CD4-positive, alpha-beta T cell treated with Interleukin-10 for 1 hour (primary cell): ENCODE measurements around the gene DIO2.

Experiments used
- DNase-seq: peaks from one replicate; pipeline ENCODE4 v3.0.0-alpha.2; 2020

The DIO2 gene

DNA sequence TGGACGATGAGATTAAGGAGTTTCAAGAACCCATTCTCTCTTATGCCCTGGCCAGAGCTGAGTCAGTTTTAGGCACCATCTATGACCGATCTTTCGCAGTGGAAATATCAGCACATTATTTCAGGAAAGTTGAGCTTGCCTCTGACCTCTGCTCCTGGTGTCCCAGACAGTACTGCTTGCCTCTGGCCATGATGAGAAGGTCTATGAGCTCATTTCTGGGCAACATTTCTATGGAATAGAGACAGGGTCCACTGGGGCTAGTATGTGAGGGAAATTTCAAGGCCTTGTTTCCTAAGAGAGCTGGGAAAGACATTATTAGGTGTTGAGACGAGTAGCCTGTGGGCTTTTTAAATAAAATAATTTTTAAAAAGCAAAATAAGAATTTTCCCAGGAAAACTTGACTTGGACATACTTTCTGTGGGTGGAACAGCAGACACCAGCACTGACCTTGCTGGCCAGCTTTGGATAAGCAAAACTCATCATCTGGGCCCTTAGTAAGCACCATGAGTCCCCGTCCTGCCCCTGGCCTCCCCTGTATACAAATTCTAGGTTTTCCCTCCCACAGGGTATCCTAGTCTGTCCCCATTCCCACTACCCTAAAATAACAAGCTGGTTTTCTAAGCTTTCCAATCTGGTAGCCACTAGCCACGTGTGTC is 43.4 kb downstream of the DIO2 start:
- DNase-seq = no peak

DNA sequence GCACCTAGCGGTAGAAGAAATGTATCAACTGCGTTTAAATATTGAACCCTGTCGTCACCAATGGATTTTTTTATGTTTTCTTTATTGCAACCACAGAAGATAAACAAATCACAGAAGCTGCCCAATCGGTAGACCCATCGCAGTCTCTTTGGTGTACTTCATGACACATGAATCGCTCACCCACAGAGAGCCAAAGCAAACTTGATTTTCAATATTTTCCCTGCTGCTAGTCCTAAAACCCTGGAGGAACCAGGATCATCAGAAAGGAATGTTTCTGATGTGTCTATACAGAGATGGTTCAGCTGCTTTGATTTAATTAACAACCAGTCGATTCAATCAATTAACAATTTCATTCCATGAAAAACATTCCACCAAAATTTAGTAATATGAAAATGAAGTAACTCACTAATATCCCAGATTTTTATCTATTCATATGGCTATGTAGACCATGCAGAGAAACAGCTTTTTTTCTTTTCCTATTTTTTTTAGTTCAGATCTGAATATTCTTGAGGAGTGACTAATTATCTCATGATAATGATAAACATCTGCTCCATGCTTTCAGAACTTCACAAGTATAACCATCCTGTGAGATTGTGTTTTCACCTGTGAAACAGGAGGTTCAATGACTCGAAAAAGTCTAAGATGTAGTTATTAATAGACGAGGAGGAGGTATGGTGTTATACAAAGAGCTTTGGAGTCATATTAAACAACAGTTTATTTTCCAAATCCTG is 46.1 kb downstream of the DIO2 start:
- DNase-seq = no peak

DNA sequence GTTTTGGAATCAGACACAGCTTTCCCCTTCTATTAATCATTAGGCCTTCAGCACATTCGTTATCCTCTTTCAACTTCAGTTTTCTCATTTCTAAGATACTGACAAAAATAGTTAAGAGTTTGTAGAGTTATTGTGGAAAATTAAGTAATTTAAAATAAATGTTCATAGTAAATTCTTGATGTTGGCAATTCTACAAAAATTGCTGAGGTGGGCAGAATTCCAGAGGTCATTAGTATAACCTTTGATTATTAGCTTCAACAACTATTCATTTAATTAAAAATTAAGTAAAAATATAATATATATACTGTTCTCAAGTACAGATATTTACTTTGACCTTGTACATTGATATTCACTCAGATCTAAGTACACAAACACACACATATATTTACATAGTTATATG is 58.5 kb downstream of the DIO2 start:
- DNase-seq = no peak

DNA sequence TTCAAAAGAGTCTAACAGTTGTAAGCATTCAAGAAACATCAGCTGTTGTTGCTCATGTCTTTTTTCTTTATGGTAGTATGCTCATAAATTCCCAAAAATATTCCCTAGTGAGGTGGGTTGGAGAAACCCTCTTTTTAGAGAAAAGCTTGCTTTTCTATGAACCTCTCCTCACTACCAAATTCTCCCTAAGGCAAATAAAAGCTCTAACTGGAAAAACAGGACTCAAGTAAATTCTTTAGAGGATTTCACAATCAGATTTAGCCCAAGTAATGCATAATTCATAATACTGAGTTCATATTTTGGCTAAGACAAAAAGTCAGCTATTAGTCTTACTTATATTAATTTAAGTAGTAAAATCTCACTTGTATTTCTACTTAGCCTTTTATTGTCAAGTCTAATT is 59.1 kb downstream of the DIO2 start:
- no peak for DNase-seq

GRCh38 chr14:80150301-80150700 is 61.0 kb downstream of the DIO2 start:
- DNase-seq = no peak
